ENCODE results near the gene LRMDA. TPM values are rescaled to one million over a fixed set of nuclear protein-coding genes. Genes with fewer than 3 reads are reported as not detected.

LRMDA gene
- total RNA-seq, 3 donors from 2014 or later: 9.4 to 14.9 (median 10.3) TPM

DNA sequence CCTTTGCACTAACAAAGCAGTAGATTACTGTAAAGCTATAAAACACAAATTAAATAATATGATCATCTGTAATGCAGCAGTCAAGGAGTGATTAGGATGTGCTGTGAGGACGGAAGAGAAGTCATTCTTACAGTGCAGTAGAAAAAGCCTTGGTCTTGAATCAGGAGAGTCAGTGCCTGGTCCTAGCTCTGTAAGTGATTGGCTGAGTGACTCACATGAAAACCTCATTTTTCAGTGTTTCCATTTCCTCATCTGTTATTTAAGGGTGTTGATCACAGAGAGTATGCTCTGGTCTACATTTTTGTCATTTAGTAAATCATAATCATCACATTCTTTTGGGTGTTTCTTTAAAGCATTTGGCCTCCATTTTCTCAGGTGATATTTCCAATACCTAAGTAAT is 717.8 kb downstream of the LRMDA start:
- TF ChIP-seq, protein P1, sequence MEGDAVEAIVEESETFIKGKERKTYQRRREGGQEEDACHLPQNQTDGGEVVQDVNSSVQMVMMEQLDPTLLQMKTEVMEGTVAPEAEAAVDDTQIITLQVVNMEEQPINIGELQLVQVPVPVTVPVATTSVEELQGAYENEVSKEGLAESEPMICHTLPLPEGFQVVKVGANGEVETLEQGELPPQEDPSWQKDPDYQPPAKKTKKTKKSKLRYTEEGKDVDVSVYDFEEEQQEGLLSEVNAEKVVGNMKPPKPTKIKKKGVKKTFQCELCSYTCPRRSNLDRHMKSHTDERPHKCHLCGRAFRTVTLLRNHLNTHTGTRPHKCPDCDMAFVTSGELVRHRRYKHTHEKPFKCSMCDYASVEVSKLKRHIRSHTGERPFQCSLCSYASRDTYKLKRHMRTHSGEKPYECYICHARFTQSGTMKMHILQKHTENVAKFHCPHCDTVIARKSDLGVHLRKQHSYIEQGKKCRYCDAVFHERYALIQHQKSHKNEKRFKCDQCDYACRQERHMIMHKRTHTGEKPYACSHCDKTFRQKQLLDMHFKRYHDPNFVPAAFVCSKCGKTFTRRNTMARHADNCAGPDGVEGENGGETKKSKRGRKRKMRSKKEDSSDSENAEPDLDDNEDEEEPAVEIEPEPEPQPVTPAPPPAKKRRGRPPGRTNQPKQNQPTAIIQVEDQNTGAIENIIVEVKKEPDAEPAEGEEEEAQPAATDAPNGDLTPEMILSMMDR (IDR thresholded peaks at IDR 0.05): no peak
- no peak for ATAC-seq
- DNase-seq: no peak
- no peaks in the 10 kb centered on the region for H3K4me1 ChIP-seq (ENCODE audit: low read depth)
- H3K9me3 ChIP-seq: no peaks in the 10 kb centered on the region
- no peak overlapping the region for H3K4me3 ChIP-seq
- no peaks in the 10 kb centered on the region for H3K36me3 ChIP-seq (ENCODE audit: low read depth)
- intact Hi-C loops (cut with DNase I, micrococcal nuclease): no loop called here

DNA sequence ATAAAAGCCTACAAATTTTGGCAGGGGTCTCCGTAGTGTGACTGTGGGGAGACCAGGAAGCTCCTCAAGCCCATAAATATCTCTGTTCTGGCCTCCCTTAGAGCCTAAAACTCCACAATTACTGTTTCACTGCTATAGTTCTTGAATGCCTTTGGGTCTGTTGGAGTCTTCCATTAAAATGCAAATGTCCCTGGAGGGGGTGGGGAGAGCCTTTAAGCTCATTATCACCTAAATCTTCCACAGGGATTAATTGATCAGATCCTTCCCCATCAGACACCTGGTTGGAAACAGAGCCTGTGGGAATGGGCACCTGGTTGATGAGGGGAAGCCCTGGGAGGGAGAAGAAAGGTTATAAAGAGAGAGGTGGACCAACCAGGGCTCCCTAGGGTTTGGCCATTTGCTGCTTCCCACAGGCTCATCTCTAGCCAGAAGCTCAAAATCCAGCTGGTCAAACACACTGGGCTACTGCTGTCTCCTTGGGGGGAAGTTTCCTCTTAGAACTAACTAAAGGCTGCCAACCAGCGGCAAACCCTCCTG is 718.2 kb downstream of the LRMDA start:
- no peaks in the 10 kb centered on the region for H3K36me3 ChIP-seq (ENCODE audit: low read depth)
- H3K4me3 ChIP-seq: no peak overlapping the region
- intact Hi-C loops (cut with DNase I, micrococcal nuclease): no loop called here
- ATAC-seq: no peak
- no peak for DNase-seq
- H3K4me1 ChIP-seq (ENCODE audit: low read depth): no peaks in the 10 kb centered on the region
- TF ChIP-seq, protein P1 (IDR thresholded peaks at IDR 0.05): no peak
- no peaks in the 10 kb centered on the region for H3K9me3 ChIP-seq

GRCh38 chr10:76150139-76150875 is 718.9 kb downstream of the LRMDA start:
- DNase-seq (no peak), ATAC-seq (no peak)
- intact Hi-C loops (cut with DNase I, micrococcal nuclease): no loop called here
- TF ChIP-seq, protein P1 (IDR thresholded peaks at IDR 0.05): no peak
- H3K36me3 ChIP-seq (ENCODE audit: low read depth): no peaks in the 10 kb centered on the region
- no peaks in the 10 kb centered on the region for H3K4me1 ChIP-seq (ENCODE audit: low read depth)
- H3K4me3 ChIP-seq: no peak overlapping the region
- H3K9me3 ChIP-seq: no peaks in the 10 kb centered on the region

DNA sequence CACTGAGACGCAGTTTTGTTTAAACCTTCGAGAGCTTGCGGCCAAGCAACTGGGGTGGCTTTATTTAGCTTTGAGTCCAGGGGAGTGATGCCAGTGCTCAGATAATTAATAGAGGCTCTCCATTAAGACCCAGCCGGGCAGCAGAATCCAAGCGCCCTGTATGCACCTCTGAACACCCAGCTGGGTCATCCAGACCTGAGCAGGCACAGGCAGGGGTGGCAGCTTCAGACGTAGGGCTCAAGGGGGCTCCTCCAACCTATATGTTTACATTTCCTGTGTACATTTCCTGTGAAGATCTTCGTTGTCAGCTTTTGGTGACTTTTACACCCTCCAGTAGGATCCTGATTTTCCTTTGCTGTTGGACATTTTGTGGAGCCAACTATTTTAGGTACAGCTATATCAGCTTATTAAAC is 719.5 kb downstream of the LRMDA start:
- Histone ChIP-seq H3K4me3 (no peak overlapping the region), H3K36me3 (ENCODE audit: low read depth) (no peaks in the 10 kb centered on the region), H3K4me1 (ENCODE audit: low read depth) (no peaks in the 10 kb centered on the region), H3K9me3 (no peaks in the 10 kb centered on the region)
- TF ChIP-seq, protein P1 (IDR thresholded peaks at IDR 0.05): no peak
- DNase-seq (no peak), ATAC-seq (no peak)
- intact Hi-C loops (cut with DNase I, micrococcal nuclease): no loop called here

- TF ChIP-seq, protein P1 (IDR thresholded peaks at IDR 0.05): no peak
- no peak overlapping the region for H3K4me3 ChIP-seq
- no peaks in the 10 kb centered on the region for H3K9me3 ChIP-seq
- intact Hi-C loops (cut with DNase I, micrococcal nuclease): no loop called here
- no peak for DNase-seq
- no peaks in the 10 kb centered on the region for H3K4me1 ChIP-seq (ENCODE audit: low read depth)
- H3K36me3 ChIP-seq (ENCODE audit: low read depth): no peaks in the 10 kb centered on the region
- ATAC-seq: no peak
These were observed 720.8 kb downstream of the LRMDA start for GRCh38 chr10:76152186-76152585.

All from mucosa of descending colon (tissue), 3 donors.